ENCODE results near the gene PCDHA6.

- TF ChIP-seq EZH2 (IDR thresholded peaks at IDR 0.05; ENCODE audit: insufficient read depth, poor library complexity, severe bottlenecking) (no peak), EZH2phosphoT487 (IDR thresholded peaks at IDR 0.05; ENCODE audit: insufficient read depth, low read depth) (no peak)
These were observed 6.1 kb upstream of the PCDHA6 start, which contains the start of gene PCDHA5 for GRCh38 chr5:140821375-140822280.

Data from GM23248 (cell line).